COR-L47 (cell line): ENCODE measurements around the gene CLEC4G.

ENCODE experiments used
- DNase-seq: peaks from one replicate; lab custom pipeline; 2025; lab: John Stamatoyannopoulos, UW

Gene CLEC4G

DNA sequence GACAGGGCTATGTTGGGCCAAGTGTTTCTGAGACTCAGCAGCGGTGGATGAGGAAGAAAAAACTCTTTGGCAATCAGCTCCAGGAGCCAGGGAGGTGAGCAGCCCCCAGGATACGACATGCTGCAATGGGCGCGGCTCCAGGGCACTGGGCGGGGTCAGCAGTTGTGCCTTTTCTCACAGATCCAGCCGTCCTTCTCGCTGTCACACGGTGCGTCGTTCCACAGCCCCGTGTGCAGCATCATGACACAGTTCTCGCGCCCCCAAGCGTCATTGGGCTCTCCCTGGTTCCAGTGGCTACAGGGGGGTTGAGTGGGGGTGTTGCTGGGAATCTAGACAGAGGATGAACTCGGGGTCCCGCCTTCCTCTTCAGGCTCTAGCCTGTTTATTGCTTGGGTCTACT is 2.7 kb downstream of the CLEC4G start:
- DNase-seq: no peak

GRCh38 chr19:7725791-7726190 is 6.1 kb downstream of the CLEC4G start:
- no peak for DNase-seq

DNA sequence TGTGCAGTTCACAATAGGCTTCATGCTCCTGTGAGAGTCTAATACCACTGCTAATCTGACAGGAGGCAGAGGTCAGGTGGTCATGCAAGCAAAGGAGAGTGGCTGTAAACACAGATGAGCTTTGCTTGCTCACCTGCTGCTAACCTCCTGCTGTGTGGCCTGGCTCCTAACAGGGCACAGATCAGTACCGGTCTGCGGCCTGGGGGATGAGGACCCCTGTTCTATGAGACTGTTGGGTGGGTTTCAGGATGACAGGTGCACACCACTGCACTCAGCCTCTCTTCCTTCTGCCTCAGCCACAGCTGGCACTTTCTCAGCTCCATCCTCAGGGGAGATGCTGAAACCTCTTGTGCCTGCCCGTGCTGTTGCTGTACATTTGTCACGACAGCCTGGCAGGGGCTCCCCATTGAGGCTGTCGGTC is 9.7 kb downstream of the CLEC4G start:
- no peak for DNase-seq

DNA sequence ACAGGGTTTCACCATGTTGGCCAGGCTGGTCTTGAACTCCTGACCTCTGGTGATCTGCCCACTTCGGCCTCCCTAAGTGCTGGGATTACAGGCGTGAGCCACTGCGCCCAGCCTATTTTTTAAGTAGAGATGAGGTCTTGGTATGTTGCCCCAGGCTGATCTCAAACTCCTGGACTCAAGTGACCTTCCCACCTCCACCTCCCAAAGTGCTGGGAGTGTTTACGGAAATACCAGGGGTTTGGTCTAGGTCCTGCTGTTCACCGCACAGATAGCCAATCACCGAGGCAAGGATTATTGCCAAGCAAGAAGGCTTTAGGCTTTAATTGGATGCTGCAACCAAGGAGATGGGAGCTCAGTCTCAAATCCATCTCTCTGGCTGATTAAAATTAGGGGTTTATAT is 11.6 kb downstream of the CLEC4G start:
- DNase-seq: no peak

DNA sequence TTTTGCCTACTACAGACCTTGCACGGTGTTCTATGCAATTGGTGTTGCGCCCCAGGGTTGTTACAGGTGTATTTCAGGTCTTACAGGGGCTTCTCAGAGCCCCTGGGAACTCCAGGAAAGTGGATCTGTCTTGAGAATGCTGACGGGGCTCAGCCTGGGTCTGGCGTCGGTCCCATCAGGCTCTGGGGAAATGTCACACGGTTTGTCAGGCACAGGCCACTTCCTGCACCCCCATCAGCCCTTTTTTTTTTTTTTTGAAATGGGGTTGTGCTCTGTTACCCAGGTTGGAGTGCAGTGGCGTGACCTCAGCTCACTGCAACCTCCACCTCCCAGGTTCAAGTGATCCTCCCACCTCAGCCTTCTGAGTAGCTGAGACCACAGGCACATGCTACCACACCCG is 13.2 kb downstream of the CLEC4G start:
- no peak for DNase-seq

- no peak for DNase-seq
Observed at GRCh38 chr19:7716762-7717161, 15.1 kb downstream of the CLEC4G start.

DNA sequence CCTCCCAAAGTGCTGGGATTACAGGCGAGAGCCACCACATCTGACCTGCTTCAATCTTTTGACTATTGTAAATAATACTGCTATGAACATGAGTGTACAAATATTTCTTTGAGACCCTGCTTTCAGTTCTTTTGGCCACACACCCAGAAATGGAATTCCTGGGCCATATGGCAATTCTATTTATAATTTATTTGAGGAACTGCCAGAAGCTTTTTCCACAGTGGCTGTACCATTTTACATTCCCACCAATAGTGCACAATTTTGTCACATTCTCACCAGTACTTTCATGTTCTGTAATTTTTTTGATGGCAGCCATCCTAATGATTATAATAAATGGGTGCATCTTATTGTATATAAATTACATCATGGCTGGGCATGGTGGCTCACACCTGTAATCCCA is 16.2 kb downstream of the CLEC4G start:
- no peak for DNase-seq

DNA sequence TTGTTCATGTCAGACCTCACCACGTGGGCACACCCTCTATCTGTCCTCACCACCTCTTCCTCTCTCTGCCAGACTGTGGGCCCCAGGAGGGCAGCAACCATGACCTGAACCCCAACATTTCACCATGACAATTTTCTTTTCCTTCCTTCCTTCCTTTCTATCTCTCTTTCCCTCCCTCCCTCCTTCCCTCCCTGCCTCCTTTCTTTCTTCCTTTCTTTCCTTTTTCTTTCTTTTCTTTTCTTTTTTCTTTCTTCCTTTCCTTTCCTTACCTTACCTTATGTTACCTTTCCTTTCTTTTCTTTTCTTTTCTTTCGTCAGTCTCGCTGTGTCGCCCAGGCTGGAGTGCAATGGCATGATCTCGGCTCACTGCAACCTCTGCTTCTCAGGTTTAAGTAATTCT is 21.3 kb downstream of the CLEC4G start:
- DNase-seq: no peak

DNA sequence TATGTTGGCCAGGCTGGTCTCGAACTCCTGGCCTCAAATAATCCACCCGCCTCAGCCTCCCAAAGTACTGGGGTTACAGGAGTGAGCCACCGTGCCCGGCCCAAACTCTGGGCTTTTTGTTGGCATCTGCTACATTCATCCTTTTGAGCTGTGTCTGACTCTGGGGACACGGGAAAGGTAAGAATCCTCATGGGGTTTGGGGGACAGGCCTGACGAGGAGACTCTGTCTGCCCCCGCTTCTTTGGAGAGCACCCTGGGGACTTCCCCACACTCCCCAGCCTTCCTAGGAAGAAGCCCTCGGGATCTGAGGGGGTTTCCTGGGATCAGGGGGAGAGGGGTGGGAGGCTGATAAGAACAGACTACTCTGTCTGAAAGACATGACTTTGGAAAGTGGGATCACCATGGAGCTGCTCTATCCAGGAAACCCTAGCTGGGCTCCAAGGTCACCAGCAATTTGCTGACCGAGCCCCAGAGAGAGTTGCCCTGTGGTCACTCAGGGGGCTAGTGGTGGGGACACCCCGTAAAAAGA is 21.9 kb downstream of the CLEC4G start:
- DNase-seq: no peak

GRCh38 chr19:7706955-7707456 is 24.9 kb downstream of the CLEC4G start:
- no peak for DNase-seq

DNA sequence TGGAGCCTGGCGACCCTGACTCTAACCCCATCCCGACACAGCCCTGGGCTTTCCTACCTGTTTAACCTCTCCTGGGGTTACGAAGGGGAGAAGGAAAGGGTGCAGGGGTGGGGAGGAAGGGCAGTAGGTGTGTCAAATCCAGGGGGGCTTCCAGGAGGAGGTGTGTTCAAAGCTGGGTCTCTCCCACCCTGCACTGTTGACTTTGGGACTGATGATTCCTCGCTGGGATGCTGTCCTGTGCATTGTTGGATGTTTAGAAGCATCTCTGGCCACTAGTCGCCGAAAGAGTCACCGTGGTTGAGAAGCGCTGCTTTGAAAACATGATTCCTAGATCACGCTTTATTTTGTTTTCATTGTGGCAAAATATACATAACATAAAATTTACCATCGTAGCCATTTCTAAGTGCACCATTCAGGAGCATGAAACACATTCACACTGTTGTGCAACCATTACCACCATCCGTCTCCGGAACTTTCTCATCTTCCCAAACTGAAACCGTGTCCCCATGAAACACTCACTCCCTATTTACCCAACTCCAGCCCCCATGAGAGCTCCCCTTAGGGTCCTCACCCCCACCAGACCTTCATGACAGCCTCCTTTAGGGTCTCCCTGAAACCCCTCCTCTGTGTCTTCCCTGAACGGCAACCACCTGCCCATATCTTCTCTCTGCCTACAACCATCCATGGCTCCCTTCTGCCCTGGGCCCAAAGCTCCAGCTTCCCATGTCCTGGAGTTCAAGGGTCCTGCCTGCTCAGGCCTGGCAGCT is 25.5 kb downstream of the CLEC4G start:
- DNase-seq: no peak

DNA sequence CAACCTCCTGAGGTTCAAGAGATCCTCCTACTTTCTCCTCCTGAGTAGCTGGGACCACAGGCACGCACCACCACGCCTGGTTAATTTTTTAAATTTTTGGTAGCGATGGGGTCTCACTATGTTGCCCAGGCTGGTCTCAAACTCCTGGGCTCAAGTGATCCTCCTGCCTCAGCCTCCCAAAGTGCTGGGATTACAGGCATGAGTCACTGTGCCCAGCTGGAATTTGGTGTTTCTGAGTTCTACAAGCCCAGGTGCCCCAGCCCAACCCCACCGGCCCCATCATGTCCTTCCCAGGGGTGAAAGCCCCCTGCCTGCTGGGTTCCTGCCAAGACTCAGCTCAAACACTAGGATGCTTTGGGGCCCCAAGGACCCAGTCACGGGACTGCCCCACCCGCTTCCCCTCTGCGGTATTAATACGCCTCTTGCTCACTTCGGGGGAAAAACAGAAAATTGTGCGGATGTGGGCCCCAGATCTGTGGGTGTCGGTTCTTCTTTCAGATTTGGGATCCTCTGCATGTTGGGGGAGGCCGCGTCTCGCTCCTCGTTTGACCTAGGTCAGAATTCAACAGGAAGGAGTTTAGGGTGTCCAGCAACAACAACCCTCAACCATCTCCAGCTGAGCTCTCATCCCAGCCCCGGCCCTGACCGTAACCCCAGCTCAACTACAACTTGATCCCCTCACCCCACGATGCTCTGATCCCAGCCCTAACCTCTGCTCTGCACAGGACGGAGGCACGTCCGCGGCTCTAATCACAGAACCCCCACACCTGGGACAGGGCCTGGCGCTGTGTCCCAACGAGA is 26.3 kb downstream of the CLEC4G start:
- no peak for DNase-seq

DNA sequence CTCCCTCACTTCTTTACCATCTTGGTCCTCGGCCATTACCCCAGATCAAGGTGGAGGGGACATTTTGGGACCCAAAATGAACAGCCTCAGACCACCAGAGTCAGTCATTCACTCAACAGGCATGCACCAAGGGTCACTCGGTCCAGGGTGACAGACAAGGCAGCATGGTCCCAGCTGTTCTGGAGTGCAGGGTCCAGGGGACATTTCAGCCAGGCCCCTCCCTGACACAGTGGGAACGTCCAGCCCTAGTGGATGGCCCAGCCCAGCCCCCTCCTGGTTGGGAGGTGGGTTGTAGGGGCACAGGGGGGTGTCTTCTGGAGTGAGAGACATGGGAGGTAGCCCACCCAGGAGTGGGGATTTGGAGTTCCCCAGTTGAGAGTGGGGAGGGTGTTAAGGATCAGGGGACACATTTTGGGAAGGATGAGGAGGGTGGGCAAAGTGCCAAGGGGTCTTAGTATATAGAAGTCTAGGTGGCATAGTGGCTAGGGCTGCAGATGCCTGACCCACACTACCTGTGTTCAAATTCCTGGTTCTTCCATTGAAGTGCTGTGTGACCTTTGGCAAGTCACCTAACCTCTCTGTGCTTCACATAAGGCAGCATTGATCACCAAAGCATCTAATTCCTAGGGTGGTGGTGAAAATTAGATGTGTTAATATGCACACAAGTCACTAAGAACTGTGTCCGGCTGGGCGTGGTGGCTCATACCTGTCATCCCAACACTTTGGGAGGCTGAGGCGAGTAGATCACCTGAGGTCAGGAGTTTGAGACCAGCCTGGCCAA is 27.4 kb downstream of the CLEC4G start:
- DNase-seq: no peak

- DNase-seq: no peak
Observed at GRCh38 chr19:7703332-7703731, 28.6 kb downstream of the CLEC4G start.

DNA sequence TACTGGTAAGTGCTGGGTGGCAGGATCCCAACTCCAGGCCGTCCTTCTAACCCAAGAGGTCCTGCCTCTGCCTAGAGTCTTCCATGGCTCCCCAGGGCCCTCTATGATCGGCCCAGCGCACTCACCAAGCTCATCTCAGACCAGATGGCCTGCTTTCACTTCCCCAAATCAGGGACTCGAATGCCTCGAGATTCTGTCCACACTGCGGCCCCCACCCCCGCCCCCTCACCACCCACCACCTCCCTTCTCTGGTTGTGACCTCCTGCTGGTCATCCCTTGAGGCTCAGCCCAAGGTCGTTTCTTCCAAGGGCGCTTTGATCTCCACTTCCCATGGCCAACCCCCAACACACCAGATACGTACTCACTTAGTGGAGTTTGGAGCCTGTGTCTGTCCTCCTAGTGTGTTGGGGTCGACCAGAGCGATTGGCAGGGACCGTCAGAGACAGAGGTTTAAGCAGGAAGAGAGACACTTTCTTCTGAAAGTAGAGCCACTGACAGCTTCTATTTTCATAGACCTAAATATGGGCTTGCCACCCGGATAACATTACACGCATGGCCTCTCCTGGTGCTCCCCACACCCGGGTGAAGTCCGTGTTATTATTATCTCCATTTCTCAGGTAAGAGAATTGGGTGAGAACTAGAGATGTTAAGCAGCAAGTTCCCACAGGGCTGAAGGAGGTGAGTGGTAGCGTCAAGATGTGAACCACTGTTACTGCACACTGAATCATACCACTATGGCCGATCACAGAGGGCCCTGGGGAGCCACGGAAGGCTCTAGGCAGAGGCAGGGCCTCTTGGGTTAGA is 30.1 kb downstream of the CLEC4G start, which contains the start of gene FCER2:
FCER2 (minus strand) TSS at position 478 of the 804 bp plus-strand sequence. CDS start 2,371 bp downstream, outside the sequence.
- no peak for DNase-seq

DNA sequence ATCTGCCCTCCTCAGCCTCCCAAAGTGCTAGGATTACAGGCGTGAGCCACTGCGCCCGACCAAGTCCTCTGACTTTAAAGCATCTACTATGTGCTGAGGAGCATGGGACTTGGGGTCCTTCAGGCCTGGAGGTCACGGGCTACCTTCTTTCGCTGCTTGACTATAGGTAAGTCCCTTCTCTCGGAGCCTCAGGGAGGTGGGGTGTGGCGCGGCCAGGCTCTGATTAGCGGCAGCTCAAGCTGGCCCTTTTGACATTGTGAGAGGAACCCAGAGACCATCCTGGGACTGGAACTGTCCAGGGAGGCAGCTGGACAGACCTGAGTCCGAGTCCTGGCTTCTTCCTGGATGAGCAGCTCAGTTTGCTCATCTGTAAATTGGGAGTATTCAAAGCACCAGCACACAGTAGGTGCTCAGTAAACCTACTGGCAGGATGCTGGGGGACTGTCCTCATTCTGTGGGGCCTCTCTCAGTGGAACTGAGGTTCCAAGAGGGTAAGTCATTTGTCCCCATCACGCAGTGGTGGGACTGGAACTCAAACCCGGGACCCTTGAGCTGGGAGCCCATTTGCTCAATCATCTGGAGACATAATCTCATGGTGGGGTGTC is 30.8 kb downstream of the CLEC4G start:
- no peak for DNase-seq

DNA sequence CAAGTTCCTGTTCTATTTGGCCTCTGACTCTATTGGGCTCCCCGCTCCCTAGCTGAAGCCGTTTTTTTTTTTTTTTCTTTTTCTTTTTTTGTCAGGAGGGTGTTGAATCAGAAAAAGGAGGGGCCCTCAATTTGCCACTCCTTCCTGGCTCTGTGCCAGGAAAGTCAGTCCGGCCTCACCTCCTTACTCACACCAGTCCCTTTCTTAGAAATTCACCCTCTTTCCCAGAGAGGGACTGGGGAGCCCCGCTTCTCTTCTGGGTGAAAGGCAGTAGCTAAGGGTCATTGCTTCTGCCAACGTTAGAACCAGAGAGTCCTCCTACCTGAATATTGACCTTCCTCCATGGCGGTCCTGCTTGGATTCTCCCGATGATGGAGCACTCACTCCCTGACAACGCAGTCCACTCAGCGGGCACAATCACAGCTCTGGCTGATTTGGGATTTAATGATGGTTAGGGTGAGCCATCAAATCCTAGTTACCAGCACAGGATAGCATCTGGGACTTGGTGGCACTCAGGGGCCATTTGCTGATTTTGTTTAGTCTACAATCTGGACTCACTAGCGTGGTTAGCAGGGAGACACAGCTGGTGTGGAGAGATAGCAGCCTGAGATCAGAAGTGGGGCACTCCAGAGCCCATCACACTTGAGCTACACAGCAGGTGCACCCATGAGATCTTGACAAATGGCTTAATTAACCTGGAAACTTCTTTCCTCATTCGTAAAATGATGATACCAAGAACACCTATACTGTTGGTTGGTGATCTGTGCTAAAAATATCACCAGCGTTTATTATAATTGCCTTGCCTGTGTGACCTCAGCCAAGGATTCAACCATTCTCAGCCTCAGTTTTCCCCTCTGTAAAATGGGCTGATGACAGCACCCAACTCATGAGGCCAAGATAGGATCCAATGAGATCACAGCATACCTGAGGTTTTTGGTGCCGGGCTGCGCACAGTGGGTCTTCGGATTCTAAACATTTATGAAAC is 32.2 kb downstream of the CLEC4G start:
- no peak for DNase-seq

GRCh38 chr19:7699003-7699402 is 32.9 kb downstream of the CLEC4G start:
- DNase-seq: no peak

GRCh38 chr19:7698583-7698982 is 33.3 kb downstream of the CLEC4G start:
- DNase-seq: no peak
